Heart right ventricle (tissue), 16 donors: ENCODE measurements around the gene GRM8. TPM values are rescaled to one million over a fixed set of nuclear protein-coding genes. Genes with fewer than 3 reads are reported as not detected.
"Not testable (repeated sequence)": the region's sequence is repeated elsewhere in the genome, so short reads cannot be mapped to it uniquely, and the experiment has no call there.

Experiments used
- ATAC-seq, 8 donors: fragments of 200-7000 bp; cut with Tn5 transposase; one replicate each; pipeline ENCODE4 v1.9.1; 2020; ENCODE audit warnings: mild to moderate bottlenecking in 8 of 8, moderate library complexity in 8 of 8, moderate number of reproducible peaks in 1 of 8
- DNase-seq, 2 donors: peaks; one replicate each; pipeline ENCODE4 v3.0.0-alpha.2; 2020
- H3K27ac ChIP-seq, 10 donors: fragments of 200-600 bp; sonication (generic) in 2 of 10; one replicate each; pipeline versions ENCODE4 v1.5.0 to v1.8.0; 2020 to 2022; ENCODE audit warnings: mild to moderate bottlenecking in 3 of 10
- H3K27me3 ChIP-seq, 7 donors: fragments of 200-600 bp; one replicate each; pipeline ENCODE4 v1.8.0; 2021 to 2022; ENCODE audit warnings: mild to moderate bottlenecking in 2 of 7
- H3K36me3 ChIP-seq, 9 donors: fragments of 200-600 bp; sonication (generic) in 1 of 9; one replicate each; pipeline versions ENCODE4 v1.5.0 to v1.8.0; 2020 to 2022; ENCODE audit warnings: mild to moderate bottlenecking in 2 of 9
- H3K4me1 ChIP-seq, 9 donors: fragments of 200-600 bp; sonication (generic) in 1 of 9; one replicate each; pipeline versions ENCODE4 v1.5.0 to v1.8.0; 2020 to 2022; ENCODE audit warnings: mild to moderate bottlenecking in 4 of 9
- H3K4me3 ChIP-seq, 10 donors: fragments of 200-600 bp; sonication (generic) in 2 of 10; one replicate each; pipeline versions ENCODE4 v1.5.0 to v1.8.0; 2020 to 2022; ENCODE audit warnings: mild to moderate bottlenecking in 7 of 10, moderate library complexity in 2 of 10
- H3K9me3 ChIP-seq, 11 donors: fragments of 200-600 bp in 10 of 11; sonication (generic) in 2 of 11; one replicate each; pipeline versions ENCODE4 v1.5.0 to v1.8.0; 2013 to 2022; ENCODE audit warnings: mild to moderate bottlenecking in 2 of 11, control low read depth in 1 of 11, moderate library complexity in 1 of 11
- CTCF ChIP-seq, 9 donors: fragments of 200-600 bp; sonication (generic) in 2 of 9; IDR thresholded peaks; one replicate each; pipeline versions ENCODE4 v1.5.0 to v1.8.0; 2021 to 2022; ENCODE audit warnings: antibody characterized with exemption in 9 of 9, mild to moderate bottlenecking in 5 of 9, moderate library complexity in 1 of 9
- WGBS, 2 donors: extraction: QIAGEN DNeasy Blood & Tissue Kit; methylation state at CpG; one replicate each; pipeline ENCODE4 v1.1.7; 2013; ENCODE audit warnings: inconsistent platforms in 1 of 2; 5-methylcytosine and 5-hydroxymethylcytosine counted together
- intact Hi-C, 10 donors: fragments of 100-400 bp; cut with DNase I; formaldehyde crosslinking; loops; one replicate each; pipeline versions ENCODE4 v1.11.1 to v1.14.2; 2022
- polyA plus RNA-seq, 2 donors: library from polyadenylated mRNA; stranded (reverse); fragments of 200-250 nt; gene quantifications; one replicate each; pipeline ENCODE4 v1.2.3, GENCODE V29; 2013
- total RNA-seq, 10 donors: library from RNA; stranded (reverse); fragmentation: NEBNext Ultra II Directional in 3 of 10; extraction: Animal tissue kit (Norgen Biotek cat#: 25700) in 3 of 10; gene quantifications; one replicate each; pipeline versions ENCODE4 v1.2.1 to v1.2.4, GENCODE V29; 2021 to 2023
- donor health status: Arrhythmogenic right ventricular cardiomyopathy.
- donor health status: ischemic (EF 13 %, LVEDD 7.1; RV severe dilation, severe dysfunction).
- donor health status: healthy with polysubstance abuse.
- donor health status: DM: no; HTN: yes; CAD: no.
- donor health status: DM: no; HTN: no; CAD: no.
- donor health status: ischemic (EF 25% LVEDD 6.9; RV normal size, moderate dysfunction).
- donor health status: ischemic (EF 25% LVEDD 5.7; RV mildly dilated, moderate dysfunction).
- donor health status: healthy.
- donor health status: DM: yes; HTN: yes; CAD: no.
- donor health status: Ischemic cardiomyopathy.
- donor health status: ischemic (EF 35%, LVEDD 5.7; RV mildly dilated, moderate dysfunction).
- donor health status: nonischemic (EF 11% LVEDD 7.7; RV severe dilation, severe dysfunction).
- donor health status: DM: yes; HTN: yes; CAD: no.
- donor health status: PGD.
- donor health status: ischemic (EF 29% LVEDD 5.4; RV normal size, mild dysfunction).
- donor health status: nonischemic (EF 23%, LVEDD 6.1; RV moderate dilation, normal function).

The GRM8 gene
- total and polyA plus RNA-seq, 12 donors = 0.13 to 0.68 (median 0.34) TPM; not detected in 5

- H3K4me3 ChIP-seq, H3K36me3 ChIP-seq, intact Hi-C loops, H3K9me3 ChIP-seq, H3K27ac ChIP-seq, H3K4me1 ChIP-seq, DNase-seq, ATAC-seq: not testable (repeated sequence)
- H3K27me3 ChIP-seq = peaks cover 0 to 11% (median 0%) of the 10 kb centered on the region in 7 donors
- 12 to 25% methylated on average over 6 of the region's 6 CpGs for WGBS, 2 donors
Observed at GRCh38 chr7:126901041-126901765, 351.5 kb downstream of the GRM8 start.

- intact Hi-C loops, H3K9me3 ChIP-seq, H3K36me3 ChIP-seq, DNase-seq, H3K4me1 ChIP-seq, H3K4me3 ChIP-seq, ATAC-seq, H3K27ac ChIP-seq, H3K27me3 ChIP-seq: not testable (repeated sequence)
- WGBS, 2 donors = 76 to 81% methylated on average over 1 of the region's 1 CpG
Observed at GRCh38 chr7:126887980-126888379, 364.8 kb downstream of the GRM8 start.

GRCh38 chr7:126887560-126887959 is 365.2 kb downstream of the GRM8 start:
- DNase-seq, H3K4me3 ChIP-seq, H3K27ac ChIP-seq, H3K36me3 ChIP-seq, H3K4me1 ChIP-seq, H3K9me3 ChIP-seq, ATAC-seq, intact Hi-C loops, H3K27me3 ChIP-seq: not testable (repeated sequence)
- 50 to 57% methylated on average over 4 of the region's 4 CpGs for WGBS, 2 donors

GRCh38 chr7:126882730-126883129 is 370.0 kb downstream of the GRM8 start:
- DNase-seq, H3K27me3 ChIP-seq, ATAC-seq, H3K4me1 ChIP-seq, H3K27ac ChIP-seq, H3K4me3 ChIP-seq, H3K9me3 ChIP-seq, intact Hi-C loops, H3K36me3 ChIP-seq: not testable (repeated sequence)
- 82 to 89% methylated on average over 1 of the region's 1 CpG for WGBS, 2 donors

GRCh38 chr7:126881908-126882307 is 370.8 kb downstream of the GRM8 start:
- H3K4me1 ChIP-seq, H3K4me3 ChIP-seq, intact Hi-C loops, ATAC-seq, DNase-seq, H3K27me3 ChIP-seq, H3K9me3 ChIP-seq, H3K27ac ChIP-seq, H3K36me3 ChIP-seq: not testable (repeated sequence)
- 38% methylated on average over 2 of the region's 2 CpGs for WGBS, 2 donors

GRCh38 chr7:126881315-126881714 is 371.4 kb downstream of the GRM8 start:
- TF ChIP-seq CTCF (IDR thresholded peaks at IDR 0.05) = no peak
- intact Hi-C loops = no loop called here
- 69 to 74% methylated on average over 4 of the region's 4 CpGs for WGBS, 2 donors
- no peak for ATAC-seq
- no peaks in the 10 kb centered on the region for H3K36me3 ChIP-seq
- H3K4me3 ChIP-seq = no peak overlapping the region
- H3K27me3 ChIP-seq = peaks cover 0 to 3% (median 0%) of the 10 kb centered on the region in 7 donors
- no peaks in the 10 kb centered on the region for H3K9me3 ChIP-seq
- H3K4me1 ChIP-seq = no peaks in the 10 kb centered on the region
- no peak for DNase-seq
- no peak overlapping the region for H3K27ac ChIP-seq

- 53 to 56% methylated on average over 3 of the region's 3 CpGs for WGBS, 2 donors
- H3K27ac ChIP-seq, DNase-seq, ATAC-seq, H3K4me3 ChIP-seq, H3K27me3 ChIP-seq, intact Hi-C loops, H3K4me1 ChIP-seq, H3K36me3 ChIP-seq, H3K9me3 ChIP-seq: not testable (repeated sequence)
Observed at GRCh38 chr7:126876536-126876935, 376.2 kb downstream of the GRM8 start.
